ENCODE results near the gene MAGEC3. TPM values are rescaled to one million over a fixed set of nuclear protein-coding genes. Genes with fewer than 3 reads are reported as not detected.

MAGEC3 gene
- total RNA-seq, 1 experiment from 2014 or later, result not detected

DNA sequence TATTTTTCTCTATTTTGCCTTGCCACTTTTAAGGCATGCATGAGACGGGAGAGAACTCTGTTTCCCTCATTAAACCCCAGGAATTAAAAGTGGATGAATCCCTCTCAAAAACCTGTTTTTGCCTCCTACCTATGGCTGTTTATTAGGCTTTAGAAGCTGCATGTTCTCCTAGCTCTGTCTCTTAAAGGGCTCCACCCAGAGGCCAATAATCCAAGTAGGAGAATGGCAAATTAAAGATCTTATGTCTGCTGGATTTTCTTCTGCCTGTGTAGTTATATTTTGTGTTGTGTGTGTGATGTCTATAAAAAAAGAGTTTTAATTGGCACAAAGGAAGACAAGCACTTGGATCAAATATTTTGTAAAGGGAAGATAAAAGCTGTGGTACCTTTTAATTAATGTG lies 98.0 kb downstream of the MAGEC3 start:
- Histone ChIP-seq H3T11ph (ENCODE audit: low read length) (no peak overlapping the region), H3K4me2 (ENCODE audit: insufficient read depth, insufficient read length, low read length) (no peak overlapping the region), H3K23ac (ENCODE audit: insufficient read length, low read depth, low read length) (no peak overlapping the region), H3K4ac (ENCODE audit: low read depth, low read length) (no peak overlapping the region), H3K56ac (ENCODE audit: insufficient read length, low read depth, low read length) (no peak overlapping the region), H2BK15ac (ENCODE audit: low read depth, low read length) (no peak overlapping the region), H4K91ac (ENCODE audit: insufficient read length, low read depth, low read length) (no peak overlapping the region), H2AK5ac (ENCODE audit: insufficient read length, low read length) (no peak overlapping the region), H3K18ac (ENCODE audit: insufficient read length, low read depth, low read length) (no peak overlapping the region), H2BK12ac (ENCODE audit: insufficient read length, low read depth, low read length) (no peak overlapping the region), H3K79me1 (ENCODE audit: insufficient read depth, low read depth, low read length, poor library complexity, severe bottlenecking) (no peaks in the 10 kb centered on the region), H3K79me2 (ENCODE audit: insufficient read depth, low read length) (no peaks in the 10 kb centered on the region), H2BK5ac (ENCODE audit: insufficient read length, low read length) (no peak overlapping the region), H3K23me2 (ENCODE audit: insufficient read length, low read depth, low read length, poor library complexity, severe bottlenecking) (no peaks in the 10 kb centered on the region), H2BK20ac (ENCODE audit: low read depth, low read length, poor library complexity, severe bottlenecking) (no peak overlapping the region), H3K27ac (ENCODE audit: insufficient read length, low read depth, low read length) (no peak overlapping the region), H3K9ac (ENCODE audit: extremely low read depth, insufficient read length, low read length) (no peak overlapping the region), H2AFZ (ENCODE audit: low read length) (no peak overlapping the region), H3K14ac (ENCODE audit: insufficient read depth, low read length) (no peak overlapping the region), H4K8ac (replicated peaks; ENCODE audit: insufficient read length, low read depth, low read length) (no peak overlapping the region), H4K20me1 (ENCODE audit: control insufficient read depth, insufficient read depth, insufficient read length) (no peaks in the 10 kb centered on the region), H4K5ac (ENCODE audit: insufficient read length, low read depth, low read length) (no peak overlapping the region), H2BK120ac (ENCODE audit: low read depth, low read length, poor library complexity, severe bottlenecking) (no peak overlapping the region), H3K27me3 (ENCODE audit: insufficient read depth, low read length) (no peaks in the 10 kb centered on the region), H3K4me1 (ENCODE audit: insufficient read depth, low read length) (no peaks in the 10 kb centered on the region), H3K9me3 (ENCODE audit: control insufficient read depth, low read depth, low read length) (peaks cover 13% of the 10 kb centered on the region)
- no peaks in the 10 kb centered on the region for H3K4me1 Mint-ChIP-seq
- WGBS (ENCODE audit: extremely low coverage, insufficient read length, low lambda C conversion rate), result no CpG with 5 or more reads among the region's 1 CpG
- H3K9me3 Mint-ChIP-seq, result peaks cover 51 to 54% of the 10 kb centered on the region in 2 experiments
- no peaks in the 10 kb centered on the region; a peak in 1 of 7 replicates for H3K36me3 Mint-ChIP-seq (ENCODE audit: insufficient read depth in 1 of 3, low read depth in 3 of 3)
- H3K4me3 Mint-ChIP-seq, result no peak overlapping the region
- DNase-seq, result no peak
- H3K27ac Mint-ChIP-seq, result no peak overlapping the region
- TF ChIP-seq, protein P1, sequence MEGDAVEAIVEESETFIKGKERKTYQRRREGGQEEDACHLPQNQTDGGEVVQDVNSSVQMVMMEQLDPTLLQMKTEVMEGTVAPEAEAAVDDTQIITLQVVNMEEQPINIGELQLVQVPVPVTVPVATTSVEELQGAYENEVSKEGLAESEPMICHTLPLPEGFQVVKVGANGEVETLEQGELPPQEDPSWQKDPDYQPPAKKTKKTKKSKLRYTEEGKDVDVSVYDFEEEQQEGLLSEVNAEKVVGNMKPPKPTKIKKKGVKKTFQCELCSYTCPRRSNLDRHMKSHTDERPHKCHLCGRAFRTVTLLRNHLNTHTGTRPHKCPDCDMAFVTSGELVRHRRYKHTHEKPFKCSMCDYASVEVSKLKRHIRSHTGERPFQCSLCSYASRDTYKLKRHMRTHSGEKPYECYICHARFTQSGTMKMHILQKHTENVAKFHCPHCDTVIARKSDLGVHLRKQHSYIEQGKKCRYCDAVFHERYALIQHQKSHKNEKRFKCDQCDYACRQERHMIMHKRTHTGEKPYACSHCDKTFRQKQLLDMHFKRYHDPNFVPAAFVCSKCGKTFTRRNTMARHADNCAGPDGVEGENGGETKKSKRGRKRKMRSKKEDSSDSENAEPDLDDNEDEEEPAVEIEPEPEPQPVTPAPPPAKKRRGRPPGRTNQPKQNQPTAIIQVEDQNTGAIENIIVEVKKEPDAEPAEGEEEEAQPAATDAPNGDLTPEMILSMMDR (conservative IDR thresholded peaks at IDR 0.05), result peak; percentile 41; the same call in 1 of the 3 replicates
- H3K27me3 Mint-ChIP-seq (ENCODE audit: low read depth), result no peaks in the 10 kb centered on the region

All from H9 (cell line).